ENCODE results near the gene RIOK2.

- TF ChIP-seq CTCF (IDR thresholded peaks at IDR 0.05), result no peak
- TF ChIP-seq POLR2A (IDR thresholded peaks at IDR 0.05), result no peak
These were observed 19.7 kb downstream of the RIOK2 start for GRCh38 chr5:97163360-97163764.
